Calu3 (cell line): ENCODE data around the gene SRPK2. TPM values are rescaled to one million over a fixed set of nuclear protein-coding genes. Genes with fewer than 3 reads are reported as not detected.

ENCODE experiments used
- BruUV-seq: library from RNA; stranded (reverse); fragments of 400-500 nt; replicated peaks from 2 replicates; lab custom pipeline; 2021; lab: Mats Ljungman, UMichigan
- CTCF ChIA-PET: fragments of 300-600 bp; sonication (Branson Sonifier 250); formaldehyde crosslinking; loops from one replicate; lab custom pipeline; 2022; ENCODE audit warnings: antibody characterized with exemption; lab: Charles Lee
- DNase-seq: peaks from one replicate; pipeline ENCODE4 v3.0.0; 2022
- H3K27ac Mint-ChIP-seq: one replicate; pipeline ENCODE4 v1.8.0; 2022; ENCODE audit warnings: mixed read lengths; ENCODE audit not compliant: unreplicated experiment
- H3K27me3 Mint-ChIP-seq: one replicate; pipeline ENCODE4 v1.8.0; 2022; ENCODE audit warnings: mixed read lengths; ENCODE audit not compliant: unreplicated experiment
- H3K36me3 Mint-ChIP-seq: one replicate; pipeline ENCODE4 v1.8.0; 2022; ENCODE audit warnings: mild to moderate bottlenecking, moderate library complexity, mixed read lengths; ENCODE audit not compliant: insufficient read depth, unreplicated experiment
- H3K4me1 Mint-ChIP-seq: one replicate; pipeline ENCODE4 v1.8.0; 2022; ENCODE audit warnings: mild to moderate bottlenecking, low read depth, mixed read lengths; ENCODE audit not compliant: unreplicated experiment
- H3K4me3 Mint-ChIP-seq: one replicate; pipeline ENCODE4 v1.8.0; 2022; ENCODE audit warnings: mild to moderate bottlenecking, low read depth, moderate library complexity, mixed read lengths; ENCODE audit not compliant: unreplicated experiment
- H3K9me3 Mint-ChIP-seq: one replicate; pipeline ENCODE4 v1.8.0; 2022; ENCODE audit warnings: low read depth, mixed read lengths; ENCODE audit not compliant: unreplicated experiment
- intact Hi-C: fragments of 100-400 bp; cut with micrococcal nuclease; formaldehyde crosslinking; loops from one replicate; pipeline ENCODE4 v1.10.0; 2022; ENCODE audit not compliant: unreplicated experiment
- total RNA-seq: library from RNA; stranded (reverse); gene quantifications from 2 replicates; pipeline ENCODE4 v1.2.3, GENCODE V29; 2022
- TF ChIP-seq, protein P1 (sequence below): fragments of 200-600 bp; IDR thresholded peaks from one replicate; pipeline ENCODE4 v1.8.0; 2022; ENCODE audit warnings: antibody characterized with exemption; ENCODE audit not compliant: unreplicated experiment

Gene SRPK2
- total RNA-seq, 1 experiment from 2014 or later, result 40.2 TPM

GRCh38 chr7:105278973-105279687, 109.6 kb downstream of the SRPK2 start:
- CTCF ChIA-PET, result interaction anchor here (0.5 to 1.5 kb wide), 4 partner anchors 10 to 35 kb away, joined by 3 to 5 read pairs (median 4); no protein-coding TSS in a partner anchor
- H3K27ac Mint-ChIP-seq, result peak overlapping the region; percentile 81
- H3K36me3 Mint-ChIP-seq, result peaks cover 16% of the 10 kb centered on the region
- no peaks in the 10 kb centered on the region for H3K27me3 Mint-ChIP-seq
- H3K9me3 Mint-ChIP-seq, result no peaks in the 10 kb centered on the region
- intact Hi-C loops, result loop anchor here (2.0 kb wide), 1 partner anchor 60 kb away; no protein-coding TSS in a partner anchor
- H3K4me1 Mint-ChIP-seq, result peaks cover 51% of the 10 kb centered on the region
- DNase-seq, result peak; percentile 21
- no TSS peak for BruUV-seq
- TF ChIP-seq, protein P1, sequence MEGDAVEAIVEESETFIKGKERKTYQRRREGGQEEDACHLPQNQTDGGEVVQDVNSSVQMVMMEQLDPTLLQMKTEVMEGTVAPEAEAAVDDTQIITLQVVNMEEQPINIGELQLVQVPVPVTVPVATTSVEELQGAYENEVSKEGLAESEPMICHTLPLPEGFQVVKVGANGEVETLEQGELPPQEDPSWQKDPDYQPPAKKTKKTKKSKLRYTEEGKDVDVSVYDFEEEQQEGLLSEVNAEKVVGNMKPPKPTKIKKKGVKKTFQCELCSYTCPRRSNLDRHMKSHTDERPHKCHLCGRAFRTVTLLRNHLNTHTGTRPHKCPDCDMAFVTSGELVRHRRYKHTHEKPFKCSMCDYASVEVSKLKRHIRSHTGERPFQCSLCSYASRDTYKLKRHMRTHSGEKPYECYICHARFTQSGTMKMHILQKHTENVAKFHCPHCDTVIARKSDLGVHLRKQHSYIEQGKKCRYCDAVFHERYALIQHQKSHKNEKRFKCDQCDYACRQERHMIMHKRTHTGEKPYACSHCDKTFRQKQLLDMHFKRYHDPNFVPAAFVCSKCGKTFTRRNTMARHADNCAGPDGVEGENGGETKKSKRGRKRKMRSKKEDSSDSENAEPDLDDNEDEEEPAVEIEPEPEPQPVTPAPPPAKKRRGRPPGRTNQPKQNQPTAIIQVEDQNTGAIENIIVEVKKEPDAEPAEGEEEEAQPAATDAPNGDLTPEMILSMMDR, result no peak
- H3K4me3 Mint-ChIP-seq, result peak overlapping the region; percentile 58

DNA sequence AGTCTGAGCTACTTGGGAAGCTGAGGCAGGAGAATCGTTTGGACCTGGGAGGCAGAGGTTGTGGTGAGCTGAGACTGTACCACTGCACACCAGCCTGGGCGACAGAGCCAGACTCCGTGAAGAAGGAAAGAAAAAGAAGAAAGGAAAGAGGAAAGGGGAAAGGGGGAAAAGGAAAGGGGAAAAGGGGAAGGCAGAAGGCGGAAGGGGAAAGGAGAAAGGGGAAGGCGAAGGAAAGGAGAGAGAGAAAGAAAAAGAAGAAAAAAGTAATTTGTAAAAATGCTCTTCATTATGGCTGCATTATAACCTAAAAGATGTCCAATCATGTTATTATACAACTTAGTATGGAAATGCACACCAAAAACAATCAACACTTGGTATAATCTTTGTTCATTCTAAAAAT, 110.2 kb downstream of the SRPK2 start:
- CTCF ChIA-PET, result interaction anchor here (0.5 to 1.5 kb wide), 4 partner anchors 10 to 35 kb away, joined by 3 to 5 read pairs (median 4); no protein-coding TSS in a partner anchor
- H3K27ac Mint-ChIP-seq, result peak overlapping the region; percentile 81

GRCh38 chr7:105277341-105277740, 111.4 kb downstream of the SRPK2 start:
- no TSS peak for BruUV-seq
- Mint-ChIP-seq H3K27ac (peak overlapping the region; percentile 93), H3K9me3 (no peaks in the 10 kb centered on the region), H3K36me3 (peaks cover 16% of the 10 kb centered on the region), H3K4me1 (peaks cover 51% of the 10 kb centered on the region), H3K27me3 (no peaks in the 10 kb centered on the region), H3K4me3 (peak overlapping the region; percentile 58)
- DNase-seq, result peak; percentile 47
- CTCF ChIA-PET, result interaction anchor here (0.7 kb wide), 2 partner anchors 8 to 72 kb away, joined by 3 read pairs; no protein-coding TSS in a partner anchor
- TF ChIP-seq, protein P1, result no peak
- intact Hi-C loops, result loop anchor here (1.0 kb wide), 1 partner anchor 27 kb away; no protein-coding TSS in a partner anchor

More for the DNA sequence above, 110.2 kb downstream of the SRPK2 start:
- TF ChIP-seq, protein P1, result no peak
- Mint-ChIP-seq H3K27me3 (no peaks in the 10 kb centered on the region), H3K4me3 (peak overlapping the region; percentile 58), H3K9me3 (no peaks in the 10 kb centered on the region), H3K4me1 (peaks cover 51% of the 10 kb centered on the region), H3K36me3 (peaks cover 16% of the 10 kb centered on the region)
- BruUV-seq, result no TSS peak
- no peak for DNase-seq
- intact Hi-C loops, result loop anchor here (2.0 kb wide), 1 partner anchor 60 kb away; no protein-coding TSS in a partner anchor

GRCh38 chr7:105270117-105270516, 118.6 kb downstream of the SRPK2 start:
- H3K4me1 Mint-ChIP-seq, result peaks cover 17% of the 10 kb centered on the region
- no peaks in the 10 kb centered on the region for H3K27me3 Mint-ChIP-seq
- TF ChIP-seq, protein P1, result no peak
- BruUV-seq, result no TSS peak
- no peaks in the 10 kb centered on the region for H3K36me3 Mint-ChIP-seq
- H3K27ac Mint-ChIP-seq, result no peak overlapping the region
- intact Hi-C loops, result no loop called here
- no peak for DNase-seq
- CTCF ChIA-PET, result no interaction called here
- H3K4me3 Mint-ChIP-seq, result no peak overlapping the region
- no peaks in the 10 kb centered on the region for H3K9me3 Mint-ChIP-seq
